Neural crest cell (in vitro differentiated cells): ENCODE data around the gene EXT2. TPM values are rescaled to one million over a fixed set of nuclear protein-coding genes. Genes with fewer than 3 reads are reported as not detected.

Source experiments
- DNase-seq: peaks from one replicate; pipeline ENCODE4 v3.0.0; 2021; ENCODE audit warnings: low read depth, mixed read lengths, low spot score
- H3K27ac Mint-ChIP-seq: one replicate; pipeline ENCODE4 v1.8.0; 2021; ENCODE audit warnings: mild to moderate bottlenecking, mixed read lengths; ENCODE audit not compliant: unreplicated experiment
- H3K27me3 Mint-ChIP-seq: 2 replicates; pipeline ENCODE4 v1.8.0; 2021; ENCODE audit warnings: low read depth, mild to moderate bottlenecking, mixed read lengths
- H3K36me3 Mint-ChIP-seq: 2 replicates; pipeline ENCODE4 v1.8.0; 2021; ENCODE audit warnings: low read depth, mild to moderate bottlenecking, mixed read lengths
- H3K4me1 Mint-ChIP-seq: 2 replicates; pipeline ENCODE4 v1.8.0; 2021; ENCODE audit warnings: mixed read lengths
- H3K4me3 Mint-ChIP-seq: one replicate; pipeline ENCODE4 v1.8.0; 2021; ENCODE audit warnings: mild to moderate bottlenecking, mixed read lengths
- H3K9me3 Mint-ChIP-seq: 2 replicates; pipeline ENCODE4 v1.8.0; 2021; ENCODE audit warnings: mixed read lengths
- CTCF ChIP-seq: fragments of 200-600 bp; sonication (generic); conservative IDR thresholded peaks from 2 replicates; pipeline ENCODE4 v1.5.0; 2021; ENCODE audit warnings: antibody characterized with exemption, mild to moderate bottlenecking
- total RNA-seq: library from RNA; stranded (reverse); gene quantifications from 2 replicates; pipeline ENCODE4 v1.2.1, GENCODE V29; 2021

EXT2 gene
- total RNA-seq, 1 donor from 2014 or later, result 56.6 TPM

DNA sequence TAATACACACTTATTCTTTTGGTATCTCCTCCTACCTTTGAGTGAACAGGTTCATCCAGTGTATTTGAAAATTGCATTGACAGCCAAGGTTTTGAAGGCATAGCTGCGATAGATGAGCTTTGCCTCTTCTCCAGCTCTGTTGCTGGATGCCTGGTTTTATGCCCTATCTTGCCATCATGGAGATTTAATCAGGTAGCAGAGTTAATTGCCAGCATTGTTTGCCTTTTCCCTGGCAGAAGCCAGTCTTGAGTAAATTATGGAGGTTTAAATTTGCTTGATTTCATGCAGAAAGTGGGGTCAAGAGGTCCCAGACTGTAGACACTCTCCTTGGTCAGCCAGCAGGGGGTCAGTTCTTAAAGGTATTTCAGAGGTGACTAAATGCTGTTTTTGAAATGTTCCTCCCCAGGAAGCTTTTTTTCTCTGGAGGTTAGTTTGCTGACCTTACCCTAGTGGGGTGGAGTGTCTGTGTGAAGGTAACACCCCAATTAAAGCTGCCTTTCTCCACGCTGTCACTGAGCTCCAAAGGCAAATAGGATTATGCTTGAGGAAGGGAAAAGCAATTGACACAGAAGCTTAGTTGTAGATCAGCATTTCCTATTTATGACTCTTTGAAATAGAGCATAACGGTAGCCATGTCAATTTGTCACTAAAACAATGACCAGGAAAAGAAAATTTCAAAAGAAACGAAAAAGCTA is 96.0 kb downstream of the EXT2 start:
- H3K36me3 Mint-ChIP-seq, result peaks cover 45% of the 10 kb centered on the region
- H3K4me3 Mint-ChIP-seq, result no peak overlapping the region
- no peak for TF ChIP-seq CTCF
- DNase-seq, result no peak
- H3K27me3 Mint-ChIP-seq, result peaks cover 37% of the 10 kb centered on the region
- H3K9me3 Mint-ChIP-seq, result peaks cover 16% of the 10 kb centered on the region
- H3K4me1 Mint-ChIP-seq, result peaks cover 8% of the 10 kb centered on the region
- H3K27ac Mint-ChIP-seq, result no peak overlapping the region

DNA sequence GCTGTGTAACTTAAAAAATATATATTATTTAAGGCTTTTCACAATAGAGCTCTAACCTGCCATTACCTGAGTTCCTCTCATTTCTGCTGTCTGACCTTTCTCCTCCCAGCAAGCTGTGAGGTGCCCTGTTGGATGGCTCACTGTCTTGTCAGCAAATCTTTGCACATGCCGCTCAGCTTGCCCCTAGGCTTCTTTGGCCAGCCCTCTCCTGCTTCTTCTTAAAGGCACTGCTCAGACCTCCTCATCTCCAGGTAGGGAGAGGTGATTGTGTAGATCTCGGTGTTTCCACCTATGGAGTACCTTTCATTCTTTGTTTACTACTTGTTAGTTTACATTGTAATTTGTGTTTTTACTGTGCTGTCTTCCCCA is 96.5 kb downstream of the EXT2 start:
- Mint-ChIP-seq H3K27ac (no peak overlapping the region), H3K4me3 (no peak overlapping the region), H3K9me3 (peaks cover 20% of the 10 kb centered on the region), H3K27me3 (peaks cover 43% of the 10 kb centered on the region), H3K4me1 (peaks cover 8% of the 10 kb centered on the region), H3K36me3 (peaks cover 50% of the 10 kb centered on the region)
- DNase-seq, result no peak
- no peak for TF ChIP-seq CTCF

- TF ChIP-seq CTCF, result no peak
- no peak overlapping the region for H3K4me3 Mint-ChIP-seq
- peaks cover 8% of the 10 kb centered on the region for H3K4me1 Mint-ChIP-seq
- DNase-seq, result no peak
- no peak overlapping the region for H3K27ac Mint-ChIP-seq
- peaks cover 19% of the 10 kb centered on the region for H3K9me3 Mint-ChIP-seq
- H3K36me3 Mint-ChIP-seq, result peaks cover 52% of the 10 kb centered on the region
- peaks cover 49% of the 10 kb centered on the region for H3K27me3 Mint-ChIP-seq
Observed at GRCh38 chr11:44192462-44193100, 97.1 kb downstream of the EXT2 start.

DNA sequence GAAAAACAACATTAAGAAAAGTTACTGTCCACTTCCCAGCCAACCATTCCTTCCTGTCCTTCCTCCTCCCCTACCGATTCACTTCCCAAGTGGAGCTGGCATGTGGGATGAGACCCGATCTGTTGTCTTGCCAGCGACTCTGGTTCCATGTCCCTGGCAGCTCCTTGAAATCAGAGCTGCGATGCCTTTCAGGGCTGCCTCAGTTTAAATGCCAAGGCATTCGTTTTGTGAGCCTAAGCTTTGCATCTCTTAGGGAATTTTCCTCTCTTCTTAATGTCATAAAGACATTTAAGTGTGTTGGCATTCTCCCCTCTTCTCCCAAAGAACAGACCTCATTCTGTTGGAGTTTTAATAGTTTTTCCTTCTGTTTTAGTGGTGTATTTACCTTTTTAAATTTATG is 98.4 kb downstream of the EXT2 start:
- Mint-ChIP-seq H3K4me3 (no peak overlapping the region), H3K27ac (no peak overlapping the region), H3K36me3 (peaks cover 52% of the 10 kb centered on the region), H3K27me3 (peaks cover 61% of the 10 kb centered on the region), H3K4me1 (peaks cover 8% of the 10 kb centered on the region), H3K9me3 (peaks cover 11% of the 10 kb centered on the region)
- no peak for DNase-seq
- TF ChIP-seq CTCF, result no peak

GRCh38 chr11:44198146-44198724 is 102.8 kb downstream of the EXT2 start:
- Mint-ChIP-seq H3K36me3 (peaks cover 55% of the 10 kb centered on the region), H3K9me3 (peaks cover 8% of the 10 kb centered on the region), H3K4me3 (no peak overlapping the region), H3K4me1 (no peaks in the 10 kb centered on the region), H3K27ac (no peak overlapping the region), H3K27me3 (peaks cover 85% of the 10 kb centered on the region)
- TF ChIP-seq CTCF, result no peak
- DNase-seq, result no peak
